HCT116 (cell line): ENCODE results near the gene MED13L. TPM values are rescaled to one million over a fixed set of nuclear protein-coding genes. Genes with fewer than 3 reads are reported as not detected.

Source experiments
- ATAC-seq: fragments of 200-7000 bp; cut with Tn5 transposase; 2 replicates; pipeline ENCODE4 v1.9.1; 2020; ENCODE audit warnings: mild to moderate bottlenecking, moderate library complexity
- BruUV-seq: library from RNA; stranded (reverse); fragments of 400-500 nt; replicated peaks from 2 replicates; lab custom pipeline; 2021; lab: Mats Ljungman, UMichigan
- CTCF ChIA-PET: fragments of 300-600 bp; sonication (Branson Sonifier 250); formaldehyde crosslinking; loops from one replicate; lab custom pipeline; 2021; ENCODE audit warnings: antibody characterized with exemption; lab: Charles Lee
- POLR2A ChIA-PET: fragments of 300-600, 350-600 bp; sonication (Branson Sonifier 250); formaldehyde crosslinking; loops from one replicate; lab custom pipeline; 2021; ENCODE audit warnings: antibody characterized with exemption; lab: Charles Lee
- RAD21 ChIA-PET, 2 experiments: fragments of 300-600 bp; sonication (Branson Sonifier 250); formaldehyde crosslinking; loops; one replicate each; lab custom pipeline; 2023; ENCODE audit warnings: low total read pairs in 2 of 2; ENCODE audit not compliant: uncharacterized antibody in 2 of 2, unreplicated experiment in 2 of 2, low non-redundant PET in 1 of 2; lab: Charles Lee
- DNase-seq: peaks from one replicate; pipeline ENCODE4 v3.0.0-alpha.2; 2010; ENCODE audit warnings: low read depth, low spot score
- H2AFZ ChIP-seq: fragments of 200-600 bp; shearing (Covaris generic), sonication (generic); 2 replicates; pipeline ENCODE4 v1.6.1; 2017; ENCODE audit warnings: low read depth, mixed run types, mixed read lengths, antibody characterized with exemption, low read length; ENCODE audit not compliant: poor library complexity, severe bottlenecking
- H3K27ac ChIP-seq: 2 replicates; pipeline ENCODE4 v1.5.1; 2012; ENCODE audit warnings: low read depth, low read length
- H3K27me3 ChIP-seq: fragments of 200-600 bp; sonication (generic); 2 replicates; pipeline ENCODE4 v1.6.1; 2016; ENCODE audit warnings: mixed run types, low read length, mixed read lengths; ENCODE audit not compliant: insufficient read depth
- H3K36me3 ChIP-seq, 2 experiments: fragments of 200-500 bp in 1 of 2; fragments of 200-600 bp in 1 of 2; sonication (Bioruptor generic) in 1 of 2; sonication (generic) in 1 of 2; 2 replicates each; pipeline versions ENCODE4 v1.5.1 to v1.6.1; 2014 to 2016; ENCODE audit warnings: low read length in 2 of 2, inconsistent platforms in 1 of 2, mixed read lengths in 1 of 2, mixed run types in 1 of 2; ENCODE audit not compliant: insufficient read depth in 2 of 2, control insufficient read depth in 1 of 2
- H3K4me1 ChIP-seq, 2 experiments: fragments of 200-600 bp in 1 of 2; sonication (generic) in 1 of 2; 2 replicates each; pipeline versions ENCODE4 v1.5.1 to v1.6.1; 2012 to 2017; ENCODE audit warnings: low read length in 2 of 2, inconsistent platforms in 1 of 2, mild to moderate bottlenecking in 1 of 2, mixed read lengths in 1 of 2, mixed run types in 1 of 2, moderate library complexity in 1 of 2; ENCODE audit not compliant: insufficient read depth in 2 of 2, control insufficient read depth in 1 of 2
- H3K4me2 ChIP-seq: fragments of 200-600 bp; sonication (generic); 2 replicates; pipeline ENCODE4 v1.6.1; 2017; ENCODE audit warnings: mixed run types, low read length, mixed read lengths
- H3K4me3 ChIP-seq, 2 experiments: fragments of 200-600 bp in 1 of 2; sonication (generic) in 1 of 2; replicated peaks in 1 of 2; 2 replicates each; pipeline ENCODE4 v1.5.1; 2011 to 2016; ENCODE audit warnings: low read length in 2 of 2, control low read depth in 1 of 2, low read depth in 1 of 2, mild to moderate bottlenecking in 1 of 2, mixed read lengths in 1 of 2, mixed run types in 1 of 2
- H3K79me2 ChIP-seq: fragments of 200-600 bp; sonication (generic); 2 replicates; pipeline ENCODE4 v1.6.1; 2017; ENCODE audit warnings: mild to moderate bottlenecking, mixed run types, low read length, moderate library complexity, mixed read lengths; ENCODE audit not compliant: insufficient read depth
- H3K9ac ChIP-seq: fragments of 200-600 bp; sonication (generic); 2 replicates; pipeline ENCODE4 v1.6.1; 2016; ENCODE audit warnings: low read length, mixed read lengths
- H3K9me2 ChIP-seq: fragments of 200-600 bp; sonication (generic), shearing (Covaris generic); 2 replicates; pipeline ENCODE4 v1.6.1; 2017; ENCODE audit warnings: mixed run types, mild to moderate bottlenecking, moderate library complexity; ENCODE audit not compliant: insufficient read depth
- H3K9me3 ChIP-seq, 2 experiments: fragments of 200-500 bp in 1 of 2; fragments of 200-600 bp in 1 of 2; sonication (Bioruptor generic) in 1 of 2; sonication (generic) in 1 of 2; 2 replicates each; pipeline ENCODE4 v1.6.1; 2014 to 2017; ENCODE audit warnings: low read length in 2 of 2, mixed read lengths in 2 of 2, inconsistent platforms in 1 of 2, low read depth in 1 of 2, mild to moderate bottlenecking in 1 of 2, mixed run types in 1 of 2, moderate library complexity in 1 of 2; ENCODE audit not compliant: control insufficient read depth in 1 of 2, insufficient read depth in 1 of 2
- H4K20me1 ChIP-seq: fragments of 200-600 bp; sonication (generic), shearing (Covaris generic); 2 replicates; pipeline ENCODE4 v1.6.1; 2017; ENCODE audit warnings: mixed run types, mild to moderate bottlenecking, moderate library complexity; ENCODE audit not compliant: insufficient read depth
- ATF3 ChIP-seq: IDR thresholded peaks from 2 replicates; pipeline ENCODE4 v1.6.1; 2012
- CBX3 ChIP-seq: IDR thresholded peaks from 2 replicates; pipeline ENCODE4 v1.6.1; 2012; ENCODE audit warnings: low read depth
- CEBPB ChIP-seq: IDR thresholded peaks from 2 replicates; pipeline ENCODE4 v1.6.1; 2012; ENCODE audit warnings: low read depth
- CTCF ChIP-seq, 3 experiments: fragments of 200-600 bp in 1 of 3; sonication (generic) in 1 of 3; IDR thresholded peaks in 2 of 3; conservative IDR thresholded peaks in 1 of 3; 2 replicates each; pipeline ENCODE4 v1.5.1; 2012 to 2017; ENCODE audit warnings: low read depth in 2 of 3, low read length in 2 of 3, antibody characterized with exemption in 1 of 3, borderline replicate concordance in 1 of 3, control low read depth in 1 of 3, mild to moderate bottlenecking in 1 of 3, mixed read lengths in 1 of 3, mixed run types in 1 of 3, moderate library complexity in 1 of 3; ENCODE audit not compliant: insufficient read depth in 1 of 3
- ELF1 ChIP-seq: IDR thresholded peaks from 2 replicates; pipeline ENCODE4 v1.6.1; 2012; ENCODE audit warnings: low read depth, borderline replicate concordance
- EZH2 ChIP-seq: fragments of 200-600 bp; sonication (generic); IDR thresholded peaks from 2 replicates; pipeline ENCODE4 v1.6.1; 2017; ENCODE audit warnings: antibody characterized with exemption, mixed run types
- EZH2phosphoT487 ChIP-seq: fragments of 200-600 bp; IDR thresholded peaks from 2 replicates; pipeline ENCODE4 v1.6.1; 2018; ENCODE audit warnings: antibody characterized with exemption, borderline replicate concordance
- FOSL1 ChIP-seq: IDR thresholded peaks from 2 replicates; pipeline ENCODE4 v1.6.1; 2012; ENCODE audit warnings: low read depth
- JUND ChIP-seq: IDR thresholded peaks from 2 replicates; pipeline ENCODE4 v1.6.1; 2012
- POLR2A ChIP-seq: IDR thresholded peaks from 2 replicates; pipeline ENCODE4 v1.7.0; 2011; ENCODE audit warnings: borderline replicate concordance; ENCODE audit not compliant: insufficient read depth, insufficient read length; ENCODE audit errors: extremely low read depth
- POLR2AphosphoS5 ChIP-seq: IDR thresholded peaks from 2 replicates; pipeline ENCODE4 v1.6.1; 2011; ENCODE audit warnings: mild to moderate bottlenecking, low read depth, low read length, moderate library complexity
- RAD21 ChIP-seq: IDR thresholded peaks from 2 replicates; pipeline ENCODE4 v1.6.1; 2012; ENCODE audit warnings: low read depth, mild to moderate bottlenecking
- SP1 ChIP-seq: IDR thresholded peaks from 2 replicates; pipeline ENCODE4 v1.6.1; 2012; ENCODE audit warnings: low read depth
- TCF7L2 ChIP-seq: IDR thresholded peaks from 2 replicates; pipeline ENCODE4 v1.7.0; 2011; ENCODE audit warnings: borderline replicate concordance, inconsistent platforms; ENCODE audit not compliant: insufficient read depth, insufficient read length; ENCODE audit errors: extremely low read depth
- YY1 ChIP-seq: IDR thresholded peaks from 2 replicates; pipeline ENCODE4 v1.6.1; 2011; ENCODE audit warnings: low read length, low read depth, moderate library complexity, mild to moderate bottlenecking; ENCODE audit not compliant: insufficient replicate concordance; ENCODE audit errors: extremely low read depth
- ZBTB33 ChIP-seq: IDR thresholded peaks from 2 replicates; pipeline ENCODE4 v1.6.1; 2011; ENCODE audit warnings: mild to moderate bottlenecking, low read length, moderate library complexity; ENCODE audit not compliant: insufficient replicate concordance; ENCODE audit errors: extremely low read depth
- ZFX ChIP-seq: fragments of 450-650 bp; IDR thresholded peaks from 2 replicates; pipeline ENCODE4 v1.6.1; 2017
- ZNF274 ChIP-seq: fragments of 200-500 bp; sonication (Bioruptor generic); IDR thresholded peaks from 2 replicates; pipeline ENCODE4 v1.6.1; 2014; ENCODE audit warnings: mild to moderate bottlenecking, low read depth, low read length, inconsistent platforms
- intact Hi-C: fragments of 100-400 bp; cut with micrococcal nuclease; formaldehyde crosslinking; loops from 2 replicates; pipeline ENCODE4 v1.10.0; 2022
- total RNA-seq: library from RNA; stranded (reverse); gene quantifications from one replicate; pipeline ENCODE4 v1.2.1, GENCODE V29; 2021; ENCODE audit not compliant: unreplicated experiment

MED13L gene
- total RNA-seq, 1 experiment from 2014 or later: 176 TPM

- POLR2A ChIA-PET: no interaction called here
- Histone ChIP-seq H3K79me2 (peaks cover 100% of the 10 kb centered on the region), H3K4me1 (peaks cover 0 to 11% of the 10 kb centered on the region in 2 experiments; a peak in 2 of 4 replicates), H3K9me2 (no peaks in the 10 kb centered on the region), H3K9me3 (no peaks in the 10 kb centered on the region), H3K36me3 (peaks cover 0 to 7% of the 10 kb centered on the region in 2 experiments; a peak in 1 of 4 replicates), H4K20me1 (peaks cover 72% of the 10 kb centered on the region), H3K4me3 (no peak overlapping the region), H3K27ac (no peak overlapping the region), H3K9ac (no peak overlapping the region), H2AFZ (no peak overlapping the region), H3K27me3 (no peaks in the 10 kb centered on the region), H3K4me2 (no peak overlapping the region)
- DNase-seq: no peak
- no peak for ATAC-seq
- TF ChIP-seq POLR2A (no peak), ZNF274 (no peak), RAD21 (no peak), FOSL1 (no peak), ZBTB33 (no peak)
- no TSS peak for BruUV-seq
- intact Hi-C loops: no loop called here
- RAD21 ChIA-PET: no interaction called here
- CTCF ChIA-PET: no interaction called here
These were observed 76.1 kb downstream of the MED13L start for GRCh38 chr12:116201359-116201758.

- H3K9me2 ChIP-seq: no peaks in the 10 kb centered on the region
- DNase-seq (no peak), ATAC-seq (no peak)
- CTCF ChIA-PET: no interaction called here
- BruUV-seq: no TSS peak
- POLR2A ChIA-PET: no interaction called here
- intact Hi-C loops: no loop called here
- H3K4me1 ChIP-seq: peaks cover 0 to 11% of the 10 kb centered on the region in 2 experiments; a peak in 2 of 4 replicates
- no peak overlapping the region for H3K4me2 ChIP-seq
- peaks cover 100% of the 10 kb centered on the region for H3K79me2 ChIP-seq
- H3K4me3 ChIP-seq: no peak overlapping the region
- H3K36me3 ChIP-seq: peaks cover 0 to 7% of the 10 kb centered on the region in 2 experiments; a peak in 1 of 4 replicates
- H3K9ac ChIP-seq: no peak overlapping the region
- no peaks in the 10 kb centered on the region for H3K27me3 ChIP-seq
- RAD21 ChIA-PET: no interaction called here
- no peak overlapping the region for H2AFZ ChIP-seq
- H4K20me1 ChIP-seq: peaks cover 76% of the 10 kb centered on the region
- no peak overlapping the region for H3K27ac ChIP-seq
- H3K9me3 ChIP-seq: no peaks in the 10 kb centered on the region
- TF ChIP-seq FOSL1 (no peak), YY1 (no peak), ZNF274 (no peak), CBX3 (no peak), ELF1 (no peak), ATF3 (no peak), EZH2phosphoT487 (no peak), JUND (no peak), SP1 (no peak), TCF7L2 (no peak), POLR2AphosphoS5 (no peak), CTCF (IDR thresholded peaks at IDR 0.05 in 2 of 3, conservative IDR thresholded peaks at IDR 0.05 in 1 of 3; ENCODE audit: borderline replicate concordance in 1 of 3, insufficient read depth in 1 of 3, low read depth in 2 of 3, low read length in 2 of 3) (no peak), EZH2 (no peak), CEBPB (no peak), POLR2A (no peak), ZFX (no peak)
These were observed 76.7 kb downstream of the MED13L start for GRCh38 chr12:116200812-116201211.
